ENCODE data around the gene CD7. TPM values are rescaled to one million over a fixed set of nuclear protein-coding genes. Genes with fewer than 3 reads are reported as not detected.

The CD7 gene
- total RNA-seq, 1 donor from 2014 or later, result 0.46 TPM

DNA sequence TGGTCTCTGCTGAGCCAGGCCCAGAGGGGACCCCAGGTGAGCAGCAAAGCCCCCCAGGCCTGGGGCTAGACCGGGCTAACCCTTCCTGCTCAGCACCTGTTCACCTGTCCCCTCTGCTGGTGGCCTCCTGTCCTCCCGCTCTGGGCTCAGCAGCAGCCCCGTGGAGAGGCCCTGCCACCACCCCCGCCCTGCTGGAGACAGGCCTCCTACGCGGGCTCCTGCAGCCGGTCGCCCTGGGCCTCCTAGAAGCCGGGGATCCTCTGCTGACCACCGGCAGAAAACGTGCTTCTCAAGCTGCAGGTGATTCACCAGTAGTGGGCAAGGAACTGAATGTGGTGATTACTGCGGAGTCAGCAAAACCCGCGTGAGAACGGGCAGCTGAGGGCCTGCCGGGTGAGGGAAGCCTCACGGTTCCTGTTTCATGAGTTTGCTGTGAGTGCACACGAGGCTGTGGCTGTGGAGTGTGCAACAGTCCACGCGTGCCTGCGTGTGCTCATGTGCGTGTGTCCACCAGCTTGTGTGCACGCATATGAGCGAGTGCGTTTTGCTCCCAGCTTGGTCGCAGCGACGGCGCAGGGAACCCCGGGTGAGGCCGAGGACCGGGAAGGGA, 15.4 kb upstream of the CD7 start:
- Mint-ChIP-seq H3K27ac (no peak overlapping the region), H3K27me3 (peaks cover 44% of the 10 kb centered on the region)
- DNase-seq (ENCODE audit: low spot score, unreplicated experiment), result no peak

DNA sequence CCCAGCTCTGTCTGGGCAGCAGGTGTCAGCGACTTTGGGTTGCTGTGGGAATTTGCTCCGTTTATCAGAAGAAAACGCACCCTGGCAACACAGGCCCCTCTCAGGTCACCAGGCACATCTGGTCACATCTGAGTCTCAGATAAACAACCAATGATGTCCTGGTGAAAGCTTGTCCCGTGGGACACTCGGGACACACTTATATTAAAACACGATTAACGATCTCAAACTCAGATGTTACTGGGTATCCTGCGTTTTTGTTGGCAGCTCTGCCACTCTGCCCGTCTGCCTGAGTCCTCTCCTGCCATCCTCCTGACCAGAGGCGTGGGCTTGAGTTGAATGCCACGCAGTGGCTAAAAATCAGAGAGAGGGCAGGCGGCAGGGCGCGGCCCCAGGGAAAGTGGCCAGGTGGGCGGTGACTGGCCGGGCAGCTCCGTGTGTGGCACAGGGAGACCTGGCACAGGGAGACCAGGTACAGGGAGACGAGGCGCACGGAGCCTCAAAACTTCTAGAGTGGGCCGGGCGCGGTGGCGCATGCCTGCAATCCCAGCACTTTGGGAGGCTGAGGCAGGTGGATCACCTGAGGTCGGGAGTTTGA, 14.0 kb upstream of the CD7 start:
- DNase-seq (ENCODE audit: low spot score, unreplicated experiment), result no peak
- Mint-ChIP-seq H3K4me1 (ENCODE audit: low read depth) (peaks cover 10% of the 10 kb centered on the region), H3K27ac (no peak overlapping the region), H3K36me3 (ENCODE audit: insufficient read depth) (no peaks in the 10 kb centered on the region), H3K4me3 (ENCODE audit: low read depth) (no peak overlapping the region), H3K27me3 (peaks cover 46% of the 10 kb centered on the region), H3K9me3 (ENCODE audit: low read depth) (no peaks in the 10 kb centered on the region)
- TF ChIP-seq CTCF (IDR thresholded peaks at IDR 0.05; ENCODE audit: unreplicated experiment), result no peak

More for the DNA sequence above, 15.4 kb upstream of the CD7 start:
- TF ChIP-seq CTCF (IDR thresholded peaks at IDR 0.05; ENCODE audit: unreplicated experiment), result no peak
- Mint-ChIP-seq H3K9me3 (ENCODE audit: low read depth) (no peaks in the 10 kb centered on the region), H3K4me1 (ENCODE audit: low read depth) (peaks cover 10% of the 10 kb centered on the region), H3K4me3 (ENCODE audit: low read depth) (peak overlapping the region; percentile 16), H3K36me3 (ENCODE audit: insufficient read depth) (no peaks in the 10 kb centered on the region)

GRCh38 chr17:82330322-82331239, 13.2 kb upstream of the CD7 start:
- peaks cover 40% of the 10 kb centered on the region for H3K27me3 Mint-ChIP-seq
- H3K9me3 Mint-ChIP-seq (ENCODE audit: low read depth), result no peaks in the 10 kb centered on the region
- no peak overlapping the region for H3K4me3 Mint-ChIP-seq (ENCODE audit: low read depth)
- no peak for TF ChIP-seq CTCF (IDR thresholded peaks at IDR 0.05; ENCODE audit: unreplicated experiment)
- no peak overlapping the region for H3K27ac Mint-ChIP-seq
- H3K4me1 Mint-ChIP-seq (ENCODE audit: low read depth), result peaks cover 8% of the 10 kb centered on the region
- H3K36me3 Mint-ChIP-seq (ENCODE audit: insufficient read depth), result no peaks in the 10 kb centered on the region
- no peak for DNase-seq (ENCODE audit: low spot score, unreplicated experiment)

DNA sequence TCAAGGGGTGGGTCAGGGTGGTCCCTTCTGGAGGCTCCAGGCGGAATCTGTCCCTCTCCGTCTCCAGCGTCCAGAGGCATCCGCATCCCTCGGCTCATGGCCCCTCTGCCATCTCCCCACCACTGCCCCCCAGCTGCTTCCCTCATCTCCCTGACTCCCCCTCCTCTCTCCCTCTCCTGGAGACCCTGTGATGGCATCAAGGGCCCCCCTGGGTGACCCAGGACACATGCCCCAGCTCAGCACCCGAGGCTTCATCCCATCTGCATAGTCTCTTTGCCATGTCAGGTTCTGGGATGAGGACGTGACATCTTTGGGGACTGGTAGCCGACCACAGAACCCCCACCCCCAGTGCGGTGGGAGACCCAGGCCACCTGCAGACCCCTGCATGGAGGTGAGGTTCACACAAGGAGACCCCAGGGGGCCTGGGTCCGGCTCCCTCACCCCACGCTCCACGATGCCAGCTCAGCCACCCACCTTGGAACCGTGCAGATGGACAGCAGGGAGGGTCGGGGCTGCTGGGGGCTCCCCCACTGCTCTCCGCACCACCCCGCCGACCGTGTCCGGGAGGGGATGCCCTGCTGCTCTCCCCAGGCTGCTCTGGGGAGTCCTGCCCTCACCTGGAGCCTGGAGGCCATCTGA, 12.4 kb upstream of the CD7 start:
- H3K4me3 Mint-ChIP-seq (ENCODE audit: low read depth), result no peak overlapping the region
- peaks cover 32% of the 10 kb centered on the region for H3K27me3 Mint-ChIP-seq
- H3K36me3 Mint-ChIP-seq (ENCODE audit: insufficient read depth), result no peaks in the 10 kb centered on the region
- DNase-seq (ENCODE audit: low spot score, unreplicated experiment), result no peak
- H3K27ac Mint-ChIP-seq, result no peak overlapping the region
- TF ChIP-seq CTCF (IDR thresholded peaks at IDR 0.05; ENCODE audit: unreplicated experiment), result no peak
- peaks cover 5% of the 10 kb centered on the region for H3K4me1 Mint-ChIP-seq (ENCODE audit: low read depth)
- H3K9me3 Mint-ChIP-seq (ENCODE audit: low read depth), result no peaks in the 10 kb centered on the region

DNA sequence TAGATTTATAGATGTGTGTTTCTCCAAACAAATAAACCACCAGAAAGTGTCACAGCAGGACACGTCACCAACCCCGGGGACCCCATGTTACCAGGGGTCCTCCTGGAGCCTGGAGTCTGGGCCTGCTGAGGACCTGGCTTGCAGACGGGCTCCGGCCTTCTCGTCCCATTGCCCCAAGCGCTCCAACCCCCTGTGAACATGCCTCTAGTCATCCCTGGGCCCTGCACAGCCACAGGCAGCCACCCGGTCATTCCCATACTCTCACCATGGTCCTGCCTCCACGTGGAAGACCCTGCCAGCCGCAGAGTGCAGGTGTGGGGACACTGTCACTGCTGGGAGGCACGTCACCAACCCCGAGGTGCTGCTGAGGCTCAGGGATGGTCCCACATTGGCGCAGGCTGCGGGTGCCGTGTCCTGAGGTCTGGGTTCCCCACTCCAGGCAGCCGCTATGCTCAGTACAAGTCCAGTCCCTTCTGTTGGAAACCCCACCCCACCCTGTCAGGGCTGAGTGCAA, 11.6 kb upstream of the CD7 start:
- Mint-ChIP-seq H3K9me3 (ENCODE audit: low read depth) (no peaks in the 10 kb centered on the region), H3K27ac (no peak overlapping the region), H3K27me3 (peaks cover 27% of the 10 kb centered on the region), H3K4me3 (ENCODE audit: low read depth) (no peak overlapping the region), H3K36me3 (ENCODE audit: insufficient read depth) (no peaks in the 10 kb centered on the region), H3K4me1 (ENCODE audit: low read depth) (peaks cover 5% of the 10 kb centered on the region)
- TF ChIP-seq CTCF (IDR thresholded peaks at IDR 0.05; ENCODE audit: unreplicated experiment), result no peak
- no peak for DNase-seq (ENCODE audit: low spot score, unreplicated experiment)

Data from progenitor cell of endocrine pancreas (in vitro differentiated cells).